H1 (cell line): Measurements from ENCODE around the gene NT5C. TPM values are rescaled to one million over a fixed set of nuclear protein-coding genes. Genes with fewer than 3 reads are reported as not detected.

ENCODE experiments used
- CTCF ChIA-PET: fragments of 300-600 bp; sonication (Branson Sonifier 250); formaldehyde crosslinking; loops from one replicate; lab custom pipeline; 2021; ENCODE audit not compliant: partially characterized antibody; lab: Charles Lee
- POLR2A ChIA-PET: fragments of 300-600 bp; sonication (Branson Sonifier 250); formaldehyde crosslinking; loops from one replicate; lab custom pipeline; 2021; ENCODE audit warnings: inconsistent platforms; ENCODE audit not compliant: partially characterized antibody; lab: Charles Lee
- DNase-seq, 2 experiments: peaks; one replicate each; pipeline versions ENCODE4 v3.0.0 to v3.0.0-alpha.2; 2010 to 2022; ENCODE audit warnings: low spot score in 2 of 2, low read depth in 1 of 2, mixed read lengths in 1 of 2
- FAIRE-seq: peaks from 2 replicates; lab custom pipeline; 2011; peaks lifted over from hg19 to GRCh38; lab: Jason Lieb, UNC
- H2AFZ ChIP-seq: 2 replicates; pipeline ENCODE4 v1.8.1; 2012; ENCODE audit warnings: low read length, inconsistent platforms
- H2AK5ac ChIP-seq: 2 replicates; pipeline ENCODE4 v1.6.1; 2013; ENCODE audit warnings: low read depth, low read length
- H2BK120ac ChIP-seq: replicated peaks from 2 replicates; pipeline ENCODE3; 2013; ENCODE audit warnings: low read depth, low read length, inconsistent platforms
- H2BK12ac ChIP-seq: 2 replicates; pipeline ENCODE4 v1.6.1; 2013; ENCODE audit warnings: low read depth, low read length
- H2BK15ac ChIP-seq: 2 replicates; pipeline ENCODE4 v1.6.1; 2013; ENCODE audit warnings: low read length
- H2BK20ac ChIP-seq: 2 replicates; pipeline ENCODE4 v1.6.1; 2013; ENCODE audit warnings: low read length
- H2BK5ac ChIP-seq: 2 replicates; pipeline ENCODE4 v1.6.1; 2013; ENCODE audit warnings: low read depth, low read length
- H3K14ac ChIP-seq: 2 replicates; pipeline ENCODE4 v1.6.1; 2013; ENCODE audit warnings: inconsistent platforms; ENCODE audit not compliant: insufficient read length
- H3K18ac ChIP-seq: 2 replicates; pipeline ENCODE4 v1.6.1; 2013; ENCODE audit warnings: low read length; ENCODE audit errors: extremely low read depth
- H3K23ac ChIP-seq: 2 replicates; pipeline ENCODE4 v1.6.1; 2013; ENCODE audit warnings: inconsistent platforms; ENCODE audit not compliant: insufficient read length
- H3K23me2 ChIP-seq: 2 replicates; pipeline ENCODE4 v1.6.1; 2013; ENCODE audit warnings: low read depth, low read length
- H3K27ac ChIP-seq: 2 replicates; pipeline ENCODE4 v1.6.1; 2011; ENCODE audit warnings: low read depth, low read length, inconsistent platforms
- H3K27me3 ChIP-seq, 4 experiments: replicated peaks in 1 of 4; 1 replicate in 1 of 4; 2 replicates in 3 of 4; pipeline versions ENCODE4 v1.6.1 to v1.8.1; 2011 to 2013; ENCODE audit warnings: low read length in 3 of 4, mild to moderate bottlenecking in 3 of 4, inconsistent platforms in 2 of 4, mixed read lengths in 2 of 4, moderate library complexity in 1 of 4; ENCODE audit not compliant: control insufficient read depth in 3 of 4, insufficient read depth in 3 of 4; ENCODE audit errors: extremely low read depth in 1 of 4
- H3K36me3 ChIP-seq, 4 experiments: 2 replicates each; pipeline versions ENCODE4 v1.6.1 to v1.8.1; 2011 to 2013; ENCODE audit warnings: mild to moderate bottlenecking in 4 of 4, low read length in 3 of 4, moderate library complexity in 2 of 4, control low read depth in 1 of 4, inconsistent platforms in 1 of 4; ENCODE audit not compliant: insufficient read depth in 4 of 4, control insufficient read depth in 2 of 4
- H3K4ac ChIP-seq: replicated peaks from 2 replicates; pipeline ENCODE3; 2013; ENCODE audit warnings: low read length, low read depth, mixed read lengths, inconsistent platforms; ENCODE audit not compliant: insufficient read length
- H3K4me1 ChIP-seq, 4 experiments: replicated peaks in 1 of 4; 1 replicate in 1 of 4; 2 replicates in 3 of 4; pipeline versions ENCODE4 v1.6.1 to v1.8.1; 2011 to 2013; ENCODE audit warnings: low read length in 3 of 4, inconsistent platforms in 2 of 4, mixed read lengths in 1 of 4; ENCODE audit not compliant: insufficient read depth in 4 of 4, control insufficient read depth in 3 of 4
- H3K4me2 ChIP-seq, 2 experiments: 2 replicates each; pipeline versions ENCODE4 v1.6.1 to v1.8.1; 2011 to 2013; ENCODE audit warnings: low read depth in 2 of 2, low read length in 2 of 2, control low read depth in 1 of 2, inconsistent platforms in 1 of 2, mild to moderate bottlenecking in 1 of 2; ENCODE audit not compliant: insufficient read depth in 1 of 2
- H3K4me3 ChIP-seq, 4 experiments: fragments of 200-600, 300-600 bp in 1 of 4; sonication (generic), shearing (Covaris generic), sonication (Bioruptor Twin) in 1 of 4; 2 replicates each; pipeline versions ENCODE4 v1.5.1 to v1.8.1; 2011 to 2016; ENCODE audit warnings: low read length in 4 of 4, low read depth in 3 of 4, control low read depth in 2 of 4, inconsistent platforms in 2 of 4, mild to moderate bottlenecking in 2 of 4, mixed read lengths in 1 of 4, moderate library complexity in 1 of 4; ENCODE audit not compliant: insufficient read depth in 2 of 4; ENCODE audit errors: extremely low read depth in 1 of 4
- H3K56ac ChIP-seq: replicated peaks from 2 replicates; pipeline ENCODE3; 2013; ENCODE audit warnings: low read depth, mild to moderate bottlenecking, mixed read lengths, low read length, inconsistent platforms; ENCODE audit not compliant: insufficient read length
- H3K79me1 ChIP-seq: 2 replicates; pipeline ENCODE4 v1.6.1; 2013; ENCODE audit warnings: low read depth, low read length, control low read depth
- H3K79me2 ChIP-seq, 2 experiments: 2 replicates each; pipeline versions ENCODE4 v1.6.1 to v1.8.1; 2012 to 2013; ENCODE audit warnings: low read length in 2 of 2, mild to moderate bottlenecking in 2 of 2, inconsistent platforms in 1 of 2; ENCODE audit not compliant: insufficient read depth in 2 of 2, control insufficient read depth in 1 of 2
- H3K9ac ChIP-seq, 4 experiments: replicated peaks in 1 of 4; 1 replicate in 1 of 4; 2 replicates in 3 of 4; pipeline versions ENCODE4 v1.6.1 to v1.8.1; 2011 to 2013; ENCODE audit warnings: low read depth in 3 of 4, low read length in 3 of 4, control low read depth in 2 of 4, mild to moderate bottlenecking in 2 of 4, moderate library complexity in 2 of 4, inconsistent platforms in 1 of 4; ENCODE audit errors: extremely low read depth in 1 of 4
- H3K9me3 ChIP-seq, 2 experiments: 2 replicates each; pipeline versions ENCODE4 v1.6.1 to v1.8.1; 2012 to 2013; ENCODE audit warnings: mild to moderate bottlenecking in 2 of 2, moderate library complexity in 2 of 2, control low read depth in 1 of 2, inconsistent platforms in 1 of 2, low read depth in 1 of 2, low read length in 1 of 2, mixed read lengths in 1 of 2; ENCODE audit not compliant: insufficient read depth in 2 of 2
- H4K20me1 ChIP-seq, 2 experiments: replicated peaks in 1 of 2; 2 replicates each; pipeline versions ENCODE3 to v1.8.1; 2011 to 2013; ENCODE audit warnings: inconsistent platforms in 2 of 2, low read length in 2 of 2, mild to moderate bottlenecking in 1 of 2; ENCODE audit not compliant: insufficient read depth in 2 of 2, control insufficient read depth in 1 of 2
- H4K5ac ChIP-seq: 2 replicates; pipeline ENCODE4 v1.6.1; 2013; ENCODE audit warnings: low read length, low read depth, mixed read lengths, inconsistent platforms; ENCODE audit not compliant: insufficient read length
- H4K8ac ChIP-seq: 2 replicates; pipeline ENCODE4 v1.8.0; 2013; ENCODE audit warnings: mild to moderate bottlenecking, moderate library complexity, low read length, inconsistent platforms; ENCODE audit not compliant: insufficient read depth; ENCODE audit errors: extremely low read depth
- H4K91ac ChIP-seq: replicated peaks from 2 replicates; pipeline ENCODE3; 2013; ENCODE audit warnings: low read length, mixed read lengths, inconsistent platforms; ENCODE audit not compliant: insufficient read length
- BRCA1 ChIP-seq: IDR thresholded peaks from 2 replicates; pipeline ENCODE4 v1.6.1; 2012; ENCODE audit warnings: low read depth, low read length, improper control_type of control experiment
- CHD2 ChIP-seq: IDR thresholded peaks from 2 replicates; pipeline ENCODE4 v1.6.1; 2012; ENCODE audit warnings: low read length, improper control_type of control experiment
- EZH2 ChIP-seq: fragments of 200-600 bp; sonication (generic); IDR thresholded peaks from 2 replicates; pipeline ENCODE4 v1.7.1; 2012; ENCODE audit warnings: low read depth, mild to moderate bottlenecking, moderate library complexity, low read length, inconsistent platforms; ENCODE audit not compliant: severe bottlenecking
- HDAC2 ChIP-seq, 2 experiments: fragments of 300-600 bp in 1 of 2; sonication (generic) in 1 of 2; IDR thresholded peaks; 2 replicates each; pipeline ENCODE4 v1.6.1; 2011 to 2012; ENCODE audit warnings: low read depth in 2 of 2, low read length in 2 of 2, mild to moderate bottlenecking in 2 of 2, moderate library complexity in 2 of 2, borderline replicate concordance in 1 of 2, inconsistent platforms in 1 of 2
- JUN ChIP-seq: IDR thresholded peaks from 2 replicates; pipeline ENCODE4 v1.6.1; 2011; ENCODE audit warnings: low read depth, mild to moderate bottlenecking, improper control_type of control experiment, low read length
- JUND ChIP-seq: IDR thresholded peaks from 2 replicates; pipeline ENCODE4 v1.6.1; 2011; ENCODE audit warnings: mild to moderate bottlenecking, improper control_type of control experiment, low read length
- MAFK ChIP-seq: IDR thresholded peaks from 2 replicates; pipeline ENCODE4 v1.6.1; 2012; ENCODE audit warnings: low read depth, mild to moderate bottlenecking, improper control_type of control experiment, low read length
- RBBP5 ChIP-seq: IDR thresholded peaks from 2 replicates; pipeline ENCODE4 v1.7.1; 2012; ENCODE audit warnings: low read depth, mild to moderate bottlenecking, inconsistent platforms, low read length, moderate library complexity, borderline replicate concordance
- SIN3A ChIP-seq, 2 experiments: IDR thresholded peaks in 1 of 2; conservative IDR thresholded peaks in 1 of 2; 2 replicates each; pipeline ENCODE4 v1.6.1; 2011 to 2012; ENCODE audit warnings: low read length in 2 of 2, improper control_type of control experiment in 1 of 2, low read depth in 1 of 2, mild to moderate bottlenecking in 1 of 2
- polyA plus RNA-seq, 7 experiments: library from polyadenylated mRNA; depleted of rRNA in 3 of 7; stranded (reverse) in 5 of 7; unstranded in 2 of 7; fragments of >200 nt in 5 of 7; fragments of 200-250 nt in 2 of 7; gene quantifications; 1 replicate in 5 of 7; 2 replicates in 1 of 7; 4 replicates in 1 of 7; pipeline versions ENCODE4 v1.2.1 to v1.2.3, GENCODE V29; 2011 to 2013; ENCODE audit warnings: missing spikeins in 2 of 7, mixed read lengths in 2 of 7
- total RNA-seq: library from RNA; stranded (reverse); fragmentation: NEBNext Ultra II Directional; extraction: Animal tissue kit (Norgen Biotek cat#: 25700); gene quantifications from 2 replicates; pipeline ENCODE4 v1.2.1, GENCODE V29; 2021
- TF ChIP-seq, protein P1 (sequence below): IDR thresholded peaks from 2 replicates; pipeline ENCODE4 v1.6.1; 2012; ENCODE audit warnings: inconsistent platforms
- TF ChIP-seq, protein P2 (sequence below): IDR thresholded peaks from 2 replicates; pipeline ENCODE4 v1.6.1; 2011; ENCODE audit warnings: low read length, improper control_type of control experiment
- TF ChIP-seq, protein P3 (sequence below): IDR thresholded peaks from 2 replicates; pipeline ENCODE4 v1.6.1; 2012; ENCODE audit warnings: inconsistent platforms

NT5C gene
- total and polyA plus RNA-seq, 2 of the 8 experiments (the other 6 are each of a cell fraction or from before 2014, with no cell fraction given) = 52.1 to 66.4 TPM

DNA sequence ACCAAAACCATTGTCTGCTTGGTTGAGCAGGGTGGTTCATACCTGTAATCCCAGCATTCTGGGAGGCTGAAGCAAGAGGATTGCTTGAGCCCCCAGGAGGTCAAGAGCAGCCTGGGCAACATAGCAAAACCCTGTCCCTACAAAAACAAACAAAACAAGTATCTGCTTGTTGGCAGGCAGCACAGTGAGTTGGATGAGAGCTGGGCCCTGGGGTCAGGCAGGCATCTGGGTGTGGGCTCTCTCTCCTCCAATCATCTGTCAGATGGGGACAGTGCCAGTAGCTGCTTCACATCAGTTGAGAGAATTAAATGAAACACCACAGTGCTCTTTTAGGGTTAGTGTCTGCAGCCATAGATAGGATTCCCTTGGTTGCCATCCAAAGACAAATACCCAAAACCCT, 16.0 kb downstream of the NT5C start:
- ChIA-PET POLR2A (interaction anchor here (1.6 to 8.9 kb wide), 3 partner anchors 13 to 103 kb away, joined by 4 to 134 read pairs (median 11); partner anchors contain the start of genes JPT1, MRPL58 and NT5C), CTCF (interaction anchor here (0.6 to 9.6 kb wide), 17 partner anchors 10 to 409 kb away, joined by 3 to 239 read pairs (median 10); partner anchors contain the start of genes NT5C and SLC16A5)
- no peak overlapping the region for H3K4me2 ChIP-seq
- no peak overlapping the region for H4K91ac ChIP-seq
- no peaks in the 10 kb centered on the region for H4K20me1 ChIP-seq
- no peak overlapping the region for H3K9ac ChIP-seq
- H3K18ac ChIP-seq = no peak overlapping the region
- H3K79me2 ChIP-seq = peaks cover 0 to 3% of the 10 kb centered on the region in 2 experiments; a peak in 1 of 4 replicates
- no peak overlapping the region for H2BK5ac ChIP-seq
- H3K4ac ChIP-seq = no peak overlapping the region
- H3K23ac ChIP-seq = no peak overlapping the region
- no peak overlapping the region for H3K4me3 ChIP-seq
- H3K56ac ChIP-seq = no peak overlapping the region
- H2AFZ ChIP-seq = no peak overlapping the region
- no peak for FAIRE-seq
- no peaks in the 10 kb centered on the region for H3K27me3 ChIP-seq
- no peaks in the 10 kb centered on the region; the same call in 1 of the 2 replicates for H3K23me2 ChIP-seq
- no peak overlapping the region for H3K27ac ChIP-seq
- H2BK120ac ChIP-seq = no peak overlapping the region
- DNase-seq = no peak
- H2AK5ac ChIP-seq = no peak overlapping the region
- no peak overlapping the region for H4K8ac ChIP-seq
- H3K9me3 ChIP-seq = no peaks in the 10 kb centered on the region
- peaks cover 0 to 1% (median 0%) of the 10 kb centered on the region in 4 experiments; a peak in 1 of 7 replicates for H3K4me1 ChIP-seq
- H2BK12ac ChIP-seq = no peak overlapping the region
- H4K5ac ChIP-seq = no peak overlapping the region
- H3K79me1 ChIP-seq = peaks cover 5% of the 10 kb centered on the region; the same call in 1 of the 2 replicates
- no peak overlapping the region for H3K14ac ChIP-seq
- no peak overlapping the region for H2BK20ac ChIP-seq
- H3K36me3 ChIP-seq = no peaks in the 10 kb centered on the region
- no peak overlapping the region for H2BK15ac ChIP-seq
- TF ChIP-seq, protein P1, sequence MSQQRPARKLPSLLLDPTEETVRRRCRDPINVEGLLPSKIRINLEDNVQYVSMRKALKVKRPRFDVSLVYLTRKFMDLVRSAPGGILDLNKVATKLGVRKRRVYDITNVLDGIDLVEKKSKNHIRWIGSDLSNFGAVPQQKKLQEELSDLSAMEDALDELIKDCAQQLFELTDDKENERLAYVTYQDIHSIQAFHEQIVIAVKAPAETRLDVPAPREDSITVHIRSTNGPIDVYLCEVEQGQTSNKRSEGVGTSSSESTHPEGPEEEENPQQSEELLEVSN = no peak
- TF ChIP-seq, protein P2, sequence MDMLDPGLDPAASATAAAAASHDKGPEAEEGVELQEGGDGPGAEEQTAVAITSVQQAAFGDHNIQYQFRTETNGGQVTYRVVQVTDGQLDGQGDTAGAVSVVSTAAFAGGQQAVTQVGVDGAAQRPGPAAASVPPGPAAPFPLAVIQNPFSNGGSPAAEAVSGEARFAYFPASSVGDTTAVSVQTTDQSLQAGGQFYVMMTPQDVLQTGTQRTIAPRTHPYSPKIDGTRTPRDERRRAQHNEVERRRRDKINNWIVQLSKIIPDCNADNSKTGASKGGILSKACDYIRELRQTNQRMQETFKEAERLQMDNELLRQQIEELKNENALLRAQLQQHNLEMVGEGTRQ = no peak
- no peak for TF ChIP-seq HDAC2 (IDR thresholded peaks at IDR 0.05; ENCODE audit: borderline replicate concordance in 1 of 2, low read depth in 2 of 2, low read length in 2 of 2)
- TF ChIP-seq JUN = no peak
- no peak for TF ChIP-seq RBBP5
- TF ChIP-seq MAFK = no peak
- TF ChIP-seq SIN3A (conservative IDR thresholded peaks at IDR 0.05 in 1 of 2, IDR thresholded peaks at IDR 0.05 in 1 of 2; ENCODE audit: low read depth in 1 of 2, low read length in 2 of 2) = no peak
- no peak for TF ChIP-seq EZH2
- TF ChIP-seq BRCA1 = no peak
- TF ChIP-seq, protein P3, sequence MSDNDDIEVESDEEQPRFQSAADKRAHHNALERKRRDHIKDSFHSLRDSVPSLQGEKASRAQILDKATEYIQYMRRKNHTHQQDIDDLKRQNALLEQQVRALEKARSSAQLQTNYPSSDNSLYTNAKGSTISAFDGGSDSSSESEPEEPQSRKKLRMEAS = no peak
- TF ChIP-seq JUND = no peak
- no peak for TF ChIP-seq CHD2
